T-cell (primary cell): ENCODE measurements around the gene SH2D1B. TPM values are rescaled to one million over a fixed set of nuclear protein-coding genes. Genes with fewer than 3 reads are reported as not detected.

Experiments used
- ATAC-seq, 4 experiments: fragments of 200-7000 bp in 3 of 4; fragments of 150-1000 bp in 1 of 4; cut with Tn5 transposase; replicated peaks in 1 of 4; 1 replicate in 3 of 4; 2 replicates in 1 of 4; pipeline ENCODE4 v1.10.0; 2021; ENCODE audit warnings: moderate library complexity in 3 of 4, mild to moderate bottlenecking in 2 of 4, moderate number of reproducible peaks in 1 of 4
- CTCF ChIA-PET, 2 donors: fragments of 300-600 bp; sonication (Branson Sonifier 250); formaldehyde crosslinking; loops; one replicate each; lab custom pipeline; 2022; ENCODE audit warnings: antibody characterized with exemption in 2 of 2; lab: Charles Lee
- POLR2A ChIA-PET, 2 donors: fragments of 300-600 bp; sonication (Branson Sonifier 250); formaldehyde crosslinking; loops; one replicate each; lab custom pipeline; 2022; ENCODE audit warnings: antibody characterized with exemption in 2 of 2; lab: Charles Lee
- DNase-seq, 35 experiments: peaks; one replicate each; pipeline versions ENCODE4 v3.0.0 to v3.0.0-alpha.2; 2013 to 2023
- H3K27ac ChIP-seq: one replicate; pipeline ENCODE4 v1.5.1; 2013; ENCODE audit warnings: low read length
- H3K27me3 ChIP-seq, 2 experiments: replicated peaks in 1 of 2; 1 replicate in 1 of 2; 2 replicates in 1 of 2; pipeline versions ENCODE4 v1.6.1 to v1.7.0; 2013; ENCODE audit warnings: low read length in 1 of 2, mixed read lengths in 1 of 2; ENCODE audit not compliant: control insufficient read depth in 2 of 2, insufficient read depth in 2 of 2; ENCODE audit errors: extremely low read depth in 1 of 2
- H3K36me3 ChIP-seq, 2 donors: 1 replicate in 1 of 2; 2 replicates in 1 of 2; pipeline versions ENCODE4 v1.6.1 to v1.7.0; 2013; ENCODE audit warnings: low read length in 1 of 2; ENCODE audit not compliant: control insufficient read depth in 2 of 2, insufficient read depth in 1 of 2; ENCODE audit errors: extremely low read depth in 1 of 2
- H3K4me1 ChIP-seq, 2 experiments: 1 replicate in 1 of 2; 2 replicates in 1 of 2; pipeline versions ENCODE4 v1.6.1 to v1.7.0; 2013; ENCODE audit warnings: low read length in 2 of 2, mixed read lengths in 1 of 2; ENCODE audit not compliant: insufficient read depth in 2 of 2, control insufficient read depth in 1 of 2; ENCODE audit errors: extremely low read depth in 1 of 2
- H3K4me3 ChIP-seq, 2 donors: 1 replicate in 1 of 2; 2 replicates in 1 of 2; pipeline versions ENCODE4 v1.5.1 to v1.7.0; 2013; ENCODE audit warnings: mild to moderate bottlenecking in 2 of 2, low read length in 1 of 2, moderate library complexity in 1 of 2; ENCODE audit not compliant: control insufficient read depth in 1 of 2; ENCODE audit errors: extremely low read depth in 1 of 2
- H3K9me3 ChIP-seq: 2 replicates; pipeline ENCODE4 v1.7.0; 2013
- H3K27ac Mint-ChIP-seq, 2 donors: one replicate each; pipeline ENCODE4 v1.8.0; 2020 to 2021; ENCODE audit warnings: mild to moderate bottlenecking in 2 of 2, mixed read lengths in 2 of 2
- H3K27me3 Mint-ChIP-seq, 2 donors: one replicate each; pipeline ENCODE4 v1.8.0; 2021 to 2022; ENCODE audit warnings: mixed read lengths in 2 of 2
- H3K36me3 Mint-ChIP-seq: one replicate; pipeline ENCODE4 v1.8.0; 2021; ENCODE audit warnings: mixed read lengths
- H3K4me1 Mint-ChIP-seq, 3 donors: one replicate each; pipeline ENCODE4 v1.8.0; 2020 to 2022; ENCODE audit warnings: mixed read lengths in 3 of 3, mild to moderate bottlenecking in 1 of 3
- H3K4me3 Mint-ChIP-seq, 3 donors: one replicate each; pipeline ENCODE4 v1.8.0; 2020 to 2022; ENCODE audit warnings: mild to moderate bottlenecking in 3 of 3, mixed read lengths in 3 of 3, moderate library complexity in 3 of 3
- H3K9me3 Mint-ChIP-seq, 3 donors: one replicate each; pipeline ENCODE4 v1.8.0; 2020 to 2022; ENCODE audit warnings: mixed read lengths in 3 of 3
- WGBS: methylation state at CpG from one replicate; pipeline ENCODE4 v1.1.5; 2013; ENCODE audit warnings: missing lambda C conversion rate; ENCODE audit not compliant: insufficient coverage; 5-methylcytosine and 5-hydroxymethylcytosine counted together
- total RNA-seq, 35 experiments: library from RNA in 6 of 35; stranded (reverse) in 6 of 35; fragments of 120-200 nt in 1 of 35; gene quantifications; one replicate each; pipeline versions ENCODE4 v1.2.1 to v1.2.4 and lab custom pipeline; 2013 to 2026

SH2D1B gene
- total RNA-seq, 5 donors from 2014 or later (not counting 1 experiment from before 2014, with no cell fraction given) = 0.20 to 1.5 (median 0.66) TPM

GRCh38 chr1:162371611-162372010 is 40.3 kb downstream of the SH2D1B start:
- no CpG with 5 or more reads among the region's 6 CpGs for WGBS
- Histone ChIP-seq H3K4me3 (no peak overlapping the region), H3K36me3 (no peaks in the 10 kb centered on the region), H3K9me3 (no peaks in the 10 kb centered on the region), H3K27ac (no peak overlapping the region), H3K4me1 (no peaks in the 10 kb centered on the region), H3K27me3 (peaks cover 0 to 18% of the 10 kb centered on the region in 2 experiments)
- Mint-ChIP-seq H3K9me3 (no peaks in the 10 kb centered on the region), H3K4me1 (no peaks in the 10 kb centered on the region), H3K36me3 (no peaks in the 10 kb centered on the region), H3K4me3 (no peak overlapping the region), H3K27ac (no peak overlapping the region), H3K27me3 (no peaks in the 10 kb centered on the region)
- POLR2A ChIA-PET = no interaction called here
- ATAC-seq (no peak), DNase-seq (no peak)
- CTCF ChIA-PET = no interaction called here

GRCh38 chr1:162370721-162371120 is 41.2 kb downstream of the SH2D1B start:
- POLR2A ChIA-PET = no interaction called here
- H3K36me3 ChIP-seq = no peaks in the 10 kb centered on the region
- CTCF ChIA-PET = no interaction called here
- Mint-ChIP-seq H3K9me3 (no peaks in the 10 kb centered on the region), H3K27ac (no peak overlapping the region), H3K36me3 (no peaks in the 10 kb centered on the region), H3K4me3 (no peak overlapping the region), H3K27me3 (peaks cover 0 to 4% of the 10 kb centered on the region in 2 donors), H3K4me1 (no peaks in the 10 kb centered on the region)
- no peaks in the 10 kb centered on the region for H3K9me3 ChIP-seq
- no CpG with 5 or more reads among the region's 3 CpGs for WGBS
- H3K4me1 ChIP-seq = no peaks in the 10 kb centered on the region
- H3K27me3 ChIP-seq = peaks cover 0 to 18% of the 10 kb centered on the region in 2 experiments
- no peak overlapping the region for H3K27ac ChIP-seq
- no peak for ATAC-seq
- no peak for DNase-seq
- no peak overlapping the region for H3K4me3 ChIP-seq

- CTCF ChIA-PET = no interaction called here
- ATAC-seq = no peak
- Histone ChIP-seq H3K4me3 (no peak overlapping the region), H3K36me3 (no peaks in the 10 kb centered on the region), H3K9me3 (no peaks in the 10 kb centered on the region), H3K4me1 (no peaks in the 10 kb centered on the region), H3K27ac (no peak overlapping the region), H3K27me3 (peaks cover 0 to 18% of the 10 kb centered on the region in 2 experiments)
- DNase-seq = no peak
- Mint-ChIP-seq H3K9me3 (no peaks in the 10 kb centered on the region), H3K4me1 (no peaks in the 10 kb centered on the region), H3K4me3 (no peak overlapping the region), H3K27me3 (peaks cover 0 to 4% of the 10 kb centered on the region in 2 donors), H3K36me3 (no peaks in the 10 kb centered on the region), H3K27ac (no peak overlapping the region)
- no CpG with 5 or more reads among the region's 1 CpG for WGBS
- POLR2A ChIA-PET = no interaction called here
These were observed 41.8 kb downstream of the SH2D1B start for GRCh38 chr1:162370161-162370560.

GRCh38 chr1:162369571-162369970 is 42.4 kb downstream of the SH2D1B start:
- ChIA-PET CTCF (no interaction called here), POLR2A (no interaction called here)
- DNase-seq (no peak), ATAC-seq (no peak)
- no peaks in the 10 kb centered on the region for H3K4me1 ChIP-seq
- peaks cover 0 to 4% of the 10 kb centered on the region in 2 donors for H3K27me3 Mint-ChIP-seq
- H3K36me3 ChIP-seq = no peaks in the 10 kb centered on the region
- 62% methylated on average over 2 of the region's 7 CpGs for WGBS
- H3K4me3 ChIP-seq = no peak overlapping the region
- H3K4me1 Mint-ChIP-seq = no peaks in the 10 kb centered on the region
- no peak overlapping the region for H3K27ac Mint-ChIP-seq
- no peak overlapping the region for H3K4me3 Mint-ChIP-seq
- H3K9me3 Mint-ChIP-seq = no peaks in the 10 kb centered on the region
- H3K27ac ChIP-seq = no peak overlapping the region
- no peaks in the 10 kb centered on the region for H3K9me3 ChIP-seq
- peaks cover 0 to 22% of the 10 kb centered on the region in 2 experiments for H3K27me3 ChIP-seq
- H3K36me3 Mint-ChIP-seq = no peaks in the 10 kb centered on the region

GRCh38 chr1:162368451-162368850 is 43.5 kb downstream of the SH2D1B start:
- Histone ChIP-seq H3K27ac (no peak overlapping the region), H3K4me1 (no peaks in the 10 kb centered on the region), H3K4me3 (no peak overlapping the region), H3K27me3 (peaks cover 0 to 25% of the 10 kb centered on the region in 2 experiments), H3K9me3 (no peaks in the 10 kb centered on the region), H3K36me3 (no peaks in the 10 kb centered on the region)
- DNase-seq (no peak), ATAC-seq (no peak)
- 80% methylated on average over 2 of the region's 4 CpGs for WGBS
- ChIA-PET POLR2A (no interaction called here), CTCF (no interaction called here)
- Mint-ChIP-seq H3K4me1 (no peaks in the 10 kb centered on the region), H3K27ac (no peak overlapping the region), H3K27me3 (peaks cover 0 to 8% of the 10 kb centered on the region in 2 donors), H3K4me3 (no peak overlapping the region), H3K36me3 (no peaks in the 10 kb centered on the region), H3K9me3 (no peaks in the 10 kb centered on the region)

- Mint-ChIP-seq H3K4me1 (no peaks in the 10 kb centered on the region), H3K9me3 (no peaks in the 10 kb centered on the region), H3K4me3 (no peak overlapping the region), H3K36me3 (no peaks in the 10 kb centered on the region), H3K27me3 (peaks cover 0 to 9% of the 10 kb centered on the region in 2 donors), H3K27ac (no peak overlapping the region)
- WGBS = 86% methylated on average over 2 of the region's 10 CpGs
- CTCF ChIA-PET = no interaction called here
- no peak for DNase-seq
- no peaks in the 10 kb centered on the region for H3K4me1 ChIP-seq
- H3K27me3 ChIP-seq = peaks cover 0 to 25% of the 10 kb centered on the region in 2 experiments
- no peak overlapping the region for H3K27ac ChIP-seq
- ATAC-seq = no peak
- no peaks in the 10 kb centered on the region for H3K36me3 ChIP-seq
- POLR2A ChIA-PET = no interaction called here
- no peaks in the 10 kb centered on the region for H3K9me3 ChIP-seq
- no peak overlapping the region for H3K4me3 ChIP-seq
These were observed 44.2 kb downstream of the SH2D1B start for GRCh38 chr1:162367772-162368171.

GRCh38 chr1:162367073-162367472 is 44.9 kb downstream of the SH2D1B start:
- DNase-seq (no peak), ATAC-seq (no peak)
- ChIA-PET CTCF (no interaction called here), POLR2A (no interaction called here)
- H3K27ac ChIP-seq = no peak overlapping the region
- Mint-ChIP-seq H3K9me3 (no peaks in the 10 kb centered on the region), H3K27me3 (peaks cover 0 to 9% of the 10 kb centered on the region in 2 donors), H3K36me3 (no peaks in the 10 kb centered on the region), H3K27ac (no peak overlapping the region), H3K4me3 (peak overlapping the region in 1 of 3 donors; percentile 49), H3K4me1 (no peaks in the 10 kb centered on the region)
- H3K36me3 ChIP-seq = no peaks in the 10 kb centered on the region
- no peak overlapping the region for H3K4me3 ChIP-seq
- whole genome bisulfite sequencing = 96% methylated on average over 36 of the region's 36 CpGs
- H3K4me1 ChIP-seq = no peaks in the 10 kb centered on the region
- H3K9me3 ChIP-seq = no peaks in the 10 kb centered on the region
- H3K27me3 ChIP-seq = peaks cover 0 to 25% of the 10 kb centered on the region in 2 experiments
